SK-N-SH (cell line): ENCODE data around the gene KCNN3. TPM values are rescaled to one million over a fixed set of nuclear protein-coding genes. Genes with fewer than 3 reads are reported as not detected.
A peak's percentile ranks its signal among the peaks of the same experiment; 100 is the strongest.

Experiments used
- CTCF ChIA-PET: fragments of 300-600, 350-600 bp; formaldehyde crosslinking; extraction: SDS; loops from one replicate; lab custom pipeline; 2021; lab: Yijun Ruan, JAX
- POLR2A ChIA-PET: fragments of 350-600 bp; sonication (Branson Sonifier 250); formaldehyde crosslinking; extraction: SDS; loops from one replicate; lab custom pipeline; 2020; ENCODE audit warnings: antibody characterized with exemption, inconsistent platforms; lab: Yijun Ruan, JAX
- DNase-seq: peaks from one replicate; pipeline ENCODE4 v3.0.0; 2012
- H2AFZ ChIP-seq: fragments of 200-600 bp; sonication (generic); 2 replicates; pipeline ENCODE4 v1.8.1; 2016; ENCODE audit warnings: antibody characterized with exemption, mild to moderate bottlenecking, low read depth
- H3F3A ChIP-seq: fragments of 200-600 bp; sonication (generic); replicated peaks from 2 replicates; pipeline ENCODE3; 2016; ENCODE audit warnings: antibody characterized with exemption, mild to moderate bottlenecking; ENCODE audit not compliant: insufficient read depth
- H3K27ac ChIP-seq, 2 experiments: fragments of 200-500 bp in 1 of 2; fragments of 200-600 bp in 1 of 2; sonication (Bioruptor generic) in 1 of 2; sonication (generic), shearing (Covaris generic) in 1 of 2; 2 replicates each; pipeline versions ENCODE4 v1.5.1 to v1.6.1; 2014 to 2016; ENCODE audit warnings: low read depth in 2 of 2, inconsistent platforms in 1 of 2, low read length in 1 of 2, mild to moderate bottlenecking in 1 of 2, mixed read lengths in 1 of 2
- H3K27me3 ChIP-seq: fragments of 200-600 bp; sonication (generic), shearing (Covaris generic); 2 replicates; pipeline ENCODE4 v1.6.1; 2016; ENCODE audit warnings: mixed run types; ENCODE audit not compliant: insufficient read depth
- H3K36me3 ChIP-seq, 2 experiments: fragments of 200-500 bp in 1 of 2; fragments of 200-600 bp in 1 of 2; sonication (Bioruptor generic) in 1 of 2; sonication (generic) in 1 of 2; replicated peaks in 1 of 2; 2 replicates each; pipeline versions ENCODE3 to v1.5.1; 2014 to 2016; ENCODE audit warnings: low read length in 1 of 2, mild to moderate bottlenecking in 1 of 2; ENCODE audit not compliant: insufficient read depth in 2 of 2, control insufficient read depth in 1 of 2
- H3K4me1 ChIP-seq, 2 experiments: fragments of 200-500 bp in 1 of 2; fragments of 200-600 bp in 1 of 2; sonication (Bioruptor generic) in 1 of 2; sonication (generic), shearing (Covaris generic) in 1 of 2; 2 replicates each; pipeline versions ENCODE4 v1.5.1 to v1.6.1; 2014 to 2016; ENCODE audit warnings: low read depth in 1 of 2, low read length in 1 of 2, mixed run types in 1 of 2; ENCODE audit not compliant: insufficient read depth in 2 of 2, control insufficient read depth in 1 of 2
- H3K4me2 ChIP-seq: fragments of 200-600 bp; sonication (generic), shearing (Covaris generic); 2 replicates; pipeline ENCODE4 v1.6.1; 2017; ENCODE audit warnings: mixed run types
- H3K4me3 ChIP-seq, 2 experiments: fragments of 200-500 bp in 1 of 2; fragments of 200-600 bp in 1 of 2; sonication (Bioruptor generic) in 1 of 2; sonication (generic), shearing (Covaris generic) in 1 of 2; 2 replicates each; pipeline versions ENCODE4 v1.5.1 to v1.8.1; 2014 to 2016; ENCODE audit warnings: low read depth in 2 of 2, inconsistent platforms in 1 of 2, low read length in 1 of 2, mild to moderate bottlenecking in 1 of 2, mixed read lengths in 1 of 2, moderate library complexity in 1 of 2
- H3K79me2 ChIP-seq: fragments of 200-600 bp; sonication (generic); 2 replicates; pipeline ENCODE4 v1.8.1; 2017; ENCODE audit warnings: mild to moderate bottlenecking; ENCODE audit not compliant: insufficient read depth
- H3K9ac ChIP-seq: fragments of 200-600 bp; sonication (generic); 2 replicates; pipeline ENCODE4 v1.6.1; 2017; ENCODE audit warnings: mixed run types
- H3K9me2 ChIP-seq: fragments of 200-600 bp; sonication (generic); 2 replicates; pipeline ENCODE4 v1.6.1; 2017; ENCODE audit warnings: mixed run types
- H3K9me3 ChIP-seq: fragments of 200-600 bp; sonication (generic); 2 replicates; pipeline ENCODE4 v1.6.1; 2017; ENCODE audit warnings: mixed run types, mild to moderate bottlenecking, moderate library complexity
- H4K20me1 ChIP-seq: fragments of 200-600 bp; sonication (generic); 2 replicates; pipeline ENCODE4 v1.6.1; 2017; ENCODE audit warnings: mild to moderate bottlenecking, mixed run types; ENCODE audit not compliant: insufficient read depth
- CHD2 ChIP-seq: fragments of 150-350 bp; IDR thresholded peaks from 2 replicates; pipeline ENCODE4 v1.6.1; 2018; ENCODE audit warnings: low read length; ENCODE audit not compliant: partially characterized antibody
- ELF1 ChIP-seq: IDR thresholded peaks from 2 replicates; pipeline ENCODE4 v1.4.0; 2012
- EP300 ChIP-seq, 2 experiments: IDR thresholded peaks; 2 replicates each; pipeline versions ENCODE4 v1.4.0 to v1.6.1; 2012; ENCODE audit warnings: borderline replicate concordance in 1 of 2, low read depth in 1 of 2, low read length in 1 of 2
- EZH2phosphoT487 ChIP-seq: fragments of 200-600 bp; sonication (generic); IDR thresholded peaks from 2 replicates; pipeline ENCODE4 v1.6.1; 2017; ENCODE audit warnings: low read depth, mixed run types, mild to moderate bottlenecking, antibody characterized with exemption, moderate library complexity, borderline replicate concordance
- FOSL2 ChIP-seq: IDR thresholded peaks from 2 replicates; pipeline ENCODE4 v1.4.0; 2012; ENCODE audit warnings: low read depth, mild to moderate bottlenecking, moderate library complexity, borderline replicate concordance
- FOXJ3 ChIP-seq: sonication (generic); formaldehyde crosslinking; IDR thresholded peaks from 2 replicates; pipeline ENCODE4 v1.5.1; 2020; ENCODE audit warnings: mild to moderate bottlenecking, missing genetic modification reagents
- FOXM1 ChIP-seq: IDR thresholded peaks from 2 replicates; pipeline ENCODE4 v1.4.0; 2012; ENCODE audit warnings: low read depth, mild to moderate bottlenecking
- GATA2 ChIP-seq: sonication (generic); formaldehyde crosslinking; IDR thresholded peaks from 2 replicates; pipeline ENCODE4 v1.5.0; 2020; ENCODE audit warnings: mild to moderate bottlenecking, missing genetic modification reagents
- JUND ChIP-seq: IDR thresholded peaks from 2 replicates; pipeline ENCODE4 v1.4.0; 2012
- MEF2A ChIP-seq: IDR thresholded peaks from 2 replicates; pipeline ENCODE4 v1.4.0; 2012; ENCODE audit warnings: low read depth, borderline replicate concordance
- MXI1 ChIP-seq: IDR thresholded peaks from 2 replicates; pipeline ENCODE4 v1.6.1; 2012; ENCODE audit warnings: mild to moderate bottlenecking, low read depth, low read length, improper control_type of control experiment
- RAD21 ChIP-seq: IDR thresholded peaks from 2 replicates; pipeline ENCODE4 v1.6.1; 2012; ENCODE audit warnings: mild to moderate bottlenecking, low read length
- RCOR1 ChIP-seq: fragments of 150-350 bp; IDR thresholded peaks from 2 replicates; pipeline ENCODE4 v1.6.1; 2017; ENCODE audit warnings: antibody characterized with exemption, low read length
- RXRA ChIP-seq: IDR thresholded peaks from 2 replicates; pipeline ENCODE4 v1.4.0; 2012; ENCODE audit warnings: low read depth, mild to moderate bottlenecking, borderline replicate concordance
- TAF1 ChIP-seq: IDR thresholded peaks from 2 replicates; pipeline ENCODE4 v1.6.1; 2012; ENCODE audit warnings: low read depth, mild to moderate bottlenecking, low read length, moderate library complexity, borderline replicate concordance
- TCF12 ChIP-seq: IDR thresholded peaks from 2 replicates; pipeline ENCODE4 v1.4.0; 2012
- YY1 ChIP-seq: IDR thresholded peaks from 2 replicates; pipeline ENCODE4 v1.4.0; 2012; ENCODE audit warnings: low read depth, mild to moderate bottlenecking
- WGBS: methylation state at CpG from one replicate; pipeline ENCODE4 v1.1.6; 2017; ENCODE audit warnings: low lambda C conversion rate; 5-methylcytosine and 5-hydroxymethylcytosine counted together
- polyA plus RNA-seq, 3 experiments: library from polyadenylated mRNA; depleted of rRNA; stranded (reverse); fragments of >200 nt; gene quantifications; 2 replicates each; pipeline ENCODE4 v1.2.3, GENCODE V29; 2012
- TF ChIP-seq, protein P1 (sequence below): IDR thresholded peaks from 2 replicates; pipeline ENCODE4 v1.4.0; 2012; ENCODE audit warnings: low read depth, borderline replicate concordance
- TF ChIP-seq, protein P2 (sequence below): fragments of 150-350 bp; IDR thresholded peaks from 2 replicates; pipeline ENCODE4 v1.6.1; 2016; ENCODE audit warnings: mild to moderate bottlenecking, low read depth, low read length
- TF ChIP-seq, protein P3 (sequence below): IDR thresholded peaks from 2 replicates; pipeline ENCODE4 v1.6.1; 2012; ENCODE audit warnings: mild to moderate bottlenecking, low read depth, low read length, moderate library complexity

The KCNN3 gene
- polyA plus RNA-seq, 1 of the 3 experiments (the other 2 are of a cell fraction): 0.16 TPM

DNA sequence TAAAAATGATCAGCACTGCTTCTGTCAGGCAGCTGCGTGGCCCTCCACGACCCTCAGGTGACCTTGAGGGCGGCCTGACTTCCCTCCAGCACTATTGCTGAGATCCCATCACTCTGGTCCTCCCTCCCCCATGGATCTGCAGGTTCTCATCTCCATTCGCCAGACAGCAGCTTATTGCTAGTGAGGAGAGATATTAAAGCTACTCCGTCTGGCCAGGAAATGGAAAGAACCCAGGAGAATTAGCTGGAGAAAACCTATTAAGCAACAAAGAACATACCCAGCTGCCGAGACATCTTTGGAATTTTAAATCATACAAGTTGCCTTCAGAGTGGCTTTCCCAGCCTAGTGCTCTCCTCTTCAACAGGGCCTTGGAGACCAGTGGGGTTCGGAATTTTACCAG is 25.7 kb upstream of the KCNN3 start:
- 42% methylated on average over 7 of the region's 7 CpGs for WGBS
- H3K4me1 ChIP-seq: peaks cover 0 to 9% of the 10 kb centered on the region in 2 experiments; a peak in 2 of 4 replicates
- no peak overlapping the region for H3K27ac ChIP-seq
- DNase-seq: peak; percentile 37
- peaks cover 12% of the 10 kb centered on the region for H3K27me3 ChIP-seq
- no peak for TF ChIP-seq JUND
- TF ChIP-seq EZH2phosphoT487: no peak
- TF ChIP-seq YY1: no peak
- TF ChIP-seq MEF2A: no peak
- TF ChIP-seq RCOR1: no peak
- TF ChIP-seq, all 33 proteins: peak for 0
- Histone ChIP-seq H3K9me2 (no peaks in the 10 kb centered on the region), H3F3A (no peaks in the 10 kb centered on the region), H3K9ac (no peak overlapping the region), H3K79me2 (no peaks in the 10 kb centered on the region), H3K4me3 (no peak overlapping the region), H3K36me3 (no peaks in the 10 kb centered on the region), H4K20me1 (no peaks in the 10 kb centered on the region), H3K9me3 (no peaks in the 10 kb centered on the region), H2AFZ (no peak overlapping the region), H3K4me2 (no peak overlapping the region)
- ChIA-PET POLR2A (no interaction called here), CTCF (interaction anchor here (1.2 to 1.3 kb wide), 3 partner anchors 14 to 48 kb away, joined by 4 to 6 read pairs (median 4); no protein-coding TSS in a partner anchor)

- no peaks in the 10 kb centered on the region for H3F3A ChIP-seq
- DNase-seq: no peak
- no peak overlapping the region for H3K9ac ChIP-seq
- H3K27me3 ChIP-seq: peaks cover 30% of the 10 kb centered on the region
- no peaks in the 10 kb centered on the region for H3K36me3 ChIP-seq
- H2AFZ ChIP-seq: no peak overlapping the region
- ChIA-PET POLR2A (no interaction called here), CTCF (interaction anchor here (0.9 to 2.1 kb wide), 6 partner anchors 13 to 222 kb away, joined by 3 to 13 read pairs (median 4); partner anchors contain the start of gene ADAM15)
- H3K9me2 ChIP-seq: no peaks in the 10 kb centered on the region
- no peak overlapping the region for H3K4me2 ChIP-seq
- WGBS: 60% methylated on average over 1 of the region's 1 CpG
- H3K9me3 ChIP-seq: no peaks in the 10 kb centered on the region
- no peak overlapping the region for H3K27ac ChIP-seq
- no peak for TF ChIP-seq EP300 (IDR thresholded peaks at IDR 0.05; ENCODE audit: borderline replicate concordance in 1 of 2, low read depth in 1 of 2, low read length in 1 of 2)
- no peak for TF ChIP-seq MXI1
- no peak for TF ChIP-seq CHD2
- TF ChIP-seq ELF1: no peak
- TF ChIP-seq TCF12: no peak
- TF ChIP-seq RAD21: no peak
- TF ChIP-seq TAF1: no peak
- TF ChIP-seq, protein P1, sequence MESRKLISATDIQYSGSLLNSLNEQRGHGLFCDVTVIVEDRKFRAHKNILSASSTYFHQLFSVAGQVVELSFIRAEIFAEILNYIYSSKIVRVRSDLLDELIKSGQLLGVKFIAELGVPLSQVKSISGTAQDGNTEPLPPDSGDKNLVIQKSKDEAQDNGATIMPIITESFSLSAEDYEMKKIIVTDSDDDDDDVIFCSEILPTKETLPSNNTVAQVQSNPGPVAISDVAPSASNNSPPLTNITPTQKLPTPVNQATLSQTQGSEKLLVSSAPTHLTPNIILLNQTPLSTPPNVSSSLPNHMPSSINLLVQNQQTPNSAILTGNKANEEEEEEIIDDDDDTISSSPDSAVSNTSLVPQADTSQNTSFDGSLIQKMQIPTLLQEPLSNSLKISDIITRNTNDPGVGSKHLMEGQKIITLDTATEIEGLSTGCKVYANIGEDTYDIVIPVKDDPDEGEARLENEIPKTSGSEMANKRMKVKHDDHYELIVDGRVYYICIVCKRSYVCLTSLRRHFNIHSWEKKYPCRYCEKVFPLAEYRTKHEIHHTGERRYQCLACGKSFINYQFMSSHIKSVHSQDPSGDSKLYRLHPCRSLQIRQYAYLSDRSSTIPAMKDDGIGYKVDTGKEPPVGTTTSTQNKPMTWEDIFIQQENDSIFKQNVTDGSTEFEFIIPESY: no peak
- no peak for TF ChIP-seq FOSL2
- TF ChIP-seq MEF2A: no peak
- TF ChIP-seq FOXJ3: no peak
- TF ChIP-seq YY1: no peak
- TF ChIP-seq, protein P2, sequence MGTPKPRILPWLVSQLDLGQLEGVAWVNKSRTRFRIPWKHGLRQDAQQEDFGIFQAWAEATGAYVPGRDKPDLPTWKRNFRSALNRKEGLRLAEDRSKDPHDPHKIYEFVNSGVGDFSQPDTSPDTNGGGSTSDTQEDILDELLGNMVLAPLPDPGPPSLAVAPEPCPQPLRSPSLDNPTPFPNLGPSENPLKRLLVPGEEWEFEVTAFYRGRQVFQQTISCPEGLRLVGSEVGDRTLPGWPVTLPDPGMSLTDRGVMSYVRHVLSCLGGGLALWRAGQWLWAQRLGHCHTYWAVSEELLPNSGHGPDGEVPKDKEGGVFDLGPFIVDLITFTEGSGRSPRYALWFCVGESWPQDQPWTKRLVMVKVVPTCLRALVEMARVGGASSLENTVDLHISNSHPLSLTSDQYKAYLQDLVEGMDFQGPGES: no peak
- TF ChIP-seq GATA2: no peak
- TF ChIP-seq, protein P3, sequence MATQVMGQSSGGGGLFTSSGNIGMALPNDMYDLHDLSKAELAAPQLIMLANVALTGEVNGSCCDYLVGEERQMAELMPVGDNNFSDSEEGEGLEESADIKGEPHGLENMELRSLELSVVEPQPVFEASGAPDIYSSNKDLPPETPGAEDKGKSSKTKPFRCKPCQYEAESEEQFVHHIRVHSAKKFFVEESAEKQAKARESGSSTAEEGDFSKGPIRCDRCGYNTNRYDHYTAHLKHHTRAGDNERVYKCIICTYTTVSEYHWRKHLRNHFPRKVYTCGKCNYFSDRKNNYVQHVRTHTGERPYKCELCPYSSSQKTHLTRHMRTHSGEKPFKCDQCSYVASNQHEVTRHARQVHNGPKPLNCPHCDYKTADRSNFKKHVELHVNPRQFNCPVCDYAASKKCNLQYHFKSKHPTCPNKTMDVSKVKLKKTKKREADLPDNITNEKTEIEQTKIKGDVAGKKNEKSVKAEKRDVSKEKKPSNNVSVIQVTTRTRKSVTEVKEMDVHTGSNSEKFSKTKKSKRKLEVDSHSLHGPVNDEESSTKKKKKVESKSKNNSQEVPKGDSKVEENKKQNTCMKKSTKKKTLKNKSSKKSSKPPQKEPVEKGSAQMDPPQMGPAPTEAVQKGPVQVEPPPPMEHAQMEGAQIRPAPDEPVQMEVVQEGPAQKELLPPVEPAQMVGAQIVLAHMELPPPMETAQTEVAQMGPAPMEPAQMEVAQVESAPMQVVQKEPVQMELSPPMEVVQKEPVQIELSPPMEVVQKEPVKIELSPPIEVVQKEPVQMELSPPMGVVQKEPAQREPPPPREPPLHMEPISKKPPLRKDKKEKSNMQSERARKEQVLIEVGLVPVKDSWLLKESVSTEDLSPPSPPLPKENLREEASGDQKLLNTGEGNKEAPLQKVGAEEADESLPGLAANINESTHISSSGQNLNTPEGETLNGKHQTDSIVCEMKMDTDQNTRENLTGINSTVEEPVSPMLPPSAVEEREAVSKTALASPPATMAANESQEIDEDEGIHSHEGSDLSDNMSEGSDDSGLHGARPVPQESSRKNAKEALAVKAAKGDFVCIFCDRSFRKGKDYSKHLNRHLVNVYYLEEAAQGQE: no peak
- no peak for TF ChIP-seq FOXM1
- no peak for TF ChIP-seq EZH2phosphoT487
- TF ChIP-seq RXRA: no peak
- no peaks in the 10 kb centered on the region for H4K20me1 ChIP-seq
- no peak overlapping the region for H3K4me3 ChIP-seq
- no peaks in the 10 kb centered on the region for H3K79me2 ChIP-seq
- peaks cover 0 to 8% of the 10 kb centered on the region in 2 experiments; a peak in 2 of 4 replicates for H3K4me1 ChIP-seq
These were observed 21.4 kb upstream of the KCNN3 start for GRCh38 chr1:154891452-154891851.
